GM18519 (cell line): ENCODE measurements around the gene CAPS.

ENCODE experiments used
- ATAC-seq: cut with Tn5 transposase; IDR thresholded peaks from one replicate; pipeline ENCODE4 v1.9.1; 2021; ENCODE audit warnings: mild to moderate bottlenecking, moderate library complexity; ENCODE audit not compliant: unreplicated experiment, low FRiP score

The CAPS gene

GRCh38 chr19:5932609-5933262 lies 18.7 kb downstream of the CAPS start:
- ATAC-seq, result no peak

- no peak for ATAC-seq
Measured at GRCh38 chr19:5933391-5934068, 19.5 kb downstream of the CAPS start.

GRCh38 chr19:5934069-5934401 lies 20.0 kb downstream of the CAPS start:
- no peak for ATAC-seq

- ATAC-seq, result no peak
Measured at GRCh38 chr19:5934774-5935472, 20.9 kb downstream of the CAPS start.

- ATAC-seq, result no peak
Measured at GRCh38 chr19:5935473-5936291, 21.6 kb downstream of the CAPS start.

GRCh38 chr19:5936292-5936592 lies 22.2 kb downstream of the CAPS start:
- ATAC-seq, result no peak

- ATAC-seq, result no peak
Measured at GRCh38 chr19:5937550-5937949, 23.5 kb downstream of the CAPS start.

GRCh38 chr19:5940260-5941208 lies 26.5 kb downstream of the CAPS start:
- no peak for ATAC-seq

- ATAC-seq, result no peak
Measured at GRCh38 chr19:5941673-5942072, 27.6 kb downstream of the CAPS start.

- ATAC-seq, result no peak
Measured at GRCh38 chr19:5943045-5943444, 29.0 kb downstream of the CAPS start.

GRCh38 chr19:5943623-5944022 lies 29.6 kb downstream of the CAPS start:
- ATAC-seq, result no peak

- no peak for ATAC-seq
Measured at GRCh38 chr19:5947435-5947834, 33.4 kb downstream of the CAPS start.

GRCh38 chr19:5948752-5949564 lies 34.9 kb downstream of the CAPS start:
- no peak for ATAC-seq

GRCh38 chr19:5949792-5950305 lies 35.8 kb downstream of the CAPS start:
- ATAC-seq, result no peak

- no peak for ATAC-seq
Measured at GRCh38 chr19:5950741-5951140, 36.7 kb downstream of the CAPS start.

GRCh38 chr19:5951338-5951861 lies 37.3 kb downstream of the CAPS start:
- ATAC-seq, result no peak

GRCh38 chr19:5952193-5953029 lies 38.4 kb downstream of the CAPS start:
- ATAC-seq, result no peak

GRCh38 chr19:5953030-5953589 lies 39.1 kb downstream of the CAPS start:
- ATAC-seq, result no peak
